Measurements from ENCODE around the gene TMEM109. TPM values are rescaled to one million over a fixed set of nuclear protein-coding genes. Genes with fewer than 3 reads are reported as not detected.
A peak's percentile ranks its signal among the peaks of the same experiment; 100 is the strongest.

TMEM109 gene
- total and polyA plus RNA-seq, 9 of the 15 experiments (the other 6 are each of a cell fraction or from before 2014, with no cell fraction given), result 9.2 to 71.3 (median 30.5) TPM

GRCh38 chr11:60945295-60945667 is 31.3 kb downstream of the TMEM109 start:
- intact Hi-C loops (cut with micrococcal nuclease) (no loop called here), in situ Hi-C loops (cut with MboI) (no loop called here)
- peaks cover 4% of the 10 kb centered on the region for H4K20me1 ChIP-seq (replicated peaks; ENCODE audit: control insufficient read depth, insufficient read depth, low read length)
- peaks cover 0 to 7% of the 10 kb centered on the region in 2 experiments; a peak in 3 of 5 replicates for H3K4me1 ChIP-seq (replicated peaks in 1 of 2; ENCODE audit: control insufficient read depth in 2 of 2, insufficient read depth in 2 of 2, low read length in 2 of 2)
- peaks cover 45 to 74% of the 10 kb centered on the region in 2 experiments for H3K27me3 ChIP-seq (ENCODE audit: control insufficient read depth in 2 of 2, insufficient read depth in 2 of 2, low read length in 2 of 2)
- BruUV-seq (replicated peaks), result no TSS peak
- no peak overlapping the region for H3K4me3 ChIP-seq
- ChIA-PET POLR2A (interaction anchor here (1.2 kb wide), 1 partner anchor 21 kb away, joined by 3 read pairs; the partner anchor contains the start of gene TMEM132A), CTCF (ENCODE audit: low intra/inter-chr PET ratio) (interaction anchor here (1.3 kb wide), 1 partner anchor 26 kb away, joined by 4 read pairs; the partner anchor contains the start of gene CD6)
- peak; percentile 37 for FAIRE-seq
- no peaks in the 10 kb centered on the region for H3K79me2 ChIP-seq (ENCODE audit: control insufficient read depth, insufficient read depth, low read length)
- no peaks in the 10 kb centered on the region for H3K9me3 ChIP-seq (replicated peaks; ENCODE audit: control insufficient read depth, insufficient read depth, low read depth, low read length)
- ATAC-seq, result peak; percentile 53
- no peak overlapping the region; the same call in 1 of the 2 replicates for H3K4me2 ChIP-seq (ENCODE audit: insufficient read depth, low read length)
- no peaks in the 10 kb centered on the region for H3K36me3 ChIP-seq (ENCODE audit: control insufficient read depth, insufficient read depth, low read length)
- WGBS (ENCODE audit: insufficient coverage, low coverage, missing lambda C conversion rate), result 0% methylated on average over 5 of the region's 5 CpGs
- no peak overlapping the region for H3K27ac ChIP-seq (ENCODE audit: extremely low read depth, low read depth, low read length)
- peak in 1 of 4 experiments; percentile 31 for DNase-seq (ENCODE audit: extremely low read depth in 1 of 4, low spot score in 3 of 4)
- H3K9me1 ChIP-seq (ENCODE audit: control insufficient read depth, insufficient read depth, low read length), result no peaks in the 10 kb centered on the region
- H2AFZ ChIP-seq (ENCODE audit: low read depth, low read length), result 0 out of 2 replicates have a peak overlapping the region, but pooled peaks have one; percentile 48
- no peak overlapping the region for H3K9ac ChIP-seq (ENCODE audit: insufficient read depth in 1 of 2, low read depth in 2 of 2, low read length in 2 of 2)
- TF ChIP-seq XRCC3 (IDR thresholded peaks at IDR 0.05), result no peak
- no peak for TF ChIP-seq PTBP1 (IDR thresholded peaks at IDR 0.05; ENCODE audit: low read depth, low read length)
- peak in 1 of 2 experiments; percentile 65; a peak in 2 of 4 replicates for TF ChIP-seq RCOR1 (IDR thresholded peaks at IDR 0.05; ENCODE audit: borderline replicate concordance in 1 of 2, low read depth in 2 of 2, low read length in 2 of 2)
- TF ChIP-seq ZBTB34 (CRISPR knock-in tag; IDR thresholded peaks at IDR 0.05), result no peak
- TF ChIP-seq, protein P1, sequence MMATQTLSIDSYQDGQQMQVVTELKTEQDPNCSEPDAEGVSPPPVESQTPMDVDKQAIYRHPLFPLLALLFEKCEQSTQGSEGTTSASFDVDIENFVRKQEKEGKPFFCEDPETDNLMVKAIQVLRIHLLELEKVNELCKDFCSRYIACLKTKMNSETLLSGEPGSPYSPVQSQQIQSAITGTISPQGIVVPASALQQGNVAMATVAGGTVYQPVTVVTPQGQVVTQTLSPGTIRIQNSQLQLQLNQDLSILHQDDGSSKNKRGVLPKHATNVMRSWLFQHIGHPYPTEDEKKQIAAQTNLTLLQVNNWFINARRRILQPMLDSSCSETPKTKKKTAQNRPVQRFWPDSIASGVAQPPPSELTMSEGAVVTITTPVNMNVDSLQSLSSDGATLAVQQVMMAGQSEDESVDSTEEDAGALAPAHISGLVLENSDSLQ (IDR thresholded peaks at IDR 0.05), result peak; percentile 33; the same call in 1 of the 2 replicates
- TF ChIP-seq CBFA2T2 (conservative IDR thresholded peaks at IDR 0.05), result 0 out of 2 replicates have a peak, but pooled peaks have one; percentile 20
- TF ChIP-seq TCF3 (CRISPR knock-in tag; IDR thresholded peaks at IDR 0.05), result peak; percentile 76
- TF ChIP-seq FOXO4 (CRISPR knock-in tag; IDR thresholded peaks at IDR 0.05), result no peak
- TF ChIP-seq SIN3A (IDR thresholded peaks at IDR 0.05; ENCODE audit: borderline replicate concordance in 2 of 2, control insufficient read depth in 1 of 2, low read depth in 2 of 2, low read length in 2 of 2), result no peak
- no peak for TF ChIP-seq E2F1 (CRISPR knock-in tag; IDR thresholded peaks at IDR 0.05)
- no peak for TF ChIP-seq ZNF239 (CRISPR knock-in tag; IDR thresholded peaks at IDR 0.05)
- TF ChIP-seq ZNF766 (CRISPR knock-in tag; conservative IDR thresholded peaks at IDR 0.05), result 0 out of 2 replicates have a peak, but pooled peaks have one; percentile 40
- TF ChIP-seq PHF20 (IDR thresholded peaks at IDR 0.05; ENCODE audit: partially characterized antibody), result no peak
- TF ChIP-seq KDM1A (IDR thresholded peaks at IDR 0.05), result 0 out of 4 replicates have a peak, but pooled peaks of 1 of the 2 experiments have one; percentile 26
- no peak for TF ChIP-seq SRSF9 (IDR thresholded peaks at IDR 0.05; ENCODE audit: borderline replicate concordance, low read depth, low read length)
- no peak for TF ChIP-seq TAF1 (IDR thresholded peaks at IDR 0.05; ENCODE audit: control insufficient read depth, extremely low read depth, insufficient read depth, low read length, severe bottlenecking)
- TF ChIP-seq TAL1 (IDR thresholded peaks at IDR 0.05), result peak; percentile 27; the same call in 1 of the 2 replicates
- 0 out of 2 replicates have a peak, but pooled peaks have one; percentile 1 for TF ChIP-seq L3MBTL2 (IDR thresholded peaks at IDR 0.05)

All from K562 (cell line).